ENCODE results near the gene JUNB. TPM values are rescaled to one million over a fixed set of nuclear protein-coding genes. Genes with fewer than 3 reads are reported as not detected.

JUNB gene
- polyA plus RNA-seq, 1 of the 3 experiments (the other 2 are of a cell fraction), result 224 TPM

DNA sequence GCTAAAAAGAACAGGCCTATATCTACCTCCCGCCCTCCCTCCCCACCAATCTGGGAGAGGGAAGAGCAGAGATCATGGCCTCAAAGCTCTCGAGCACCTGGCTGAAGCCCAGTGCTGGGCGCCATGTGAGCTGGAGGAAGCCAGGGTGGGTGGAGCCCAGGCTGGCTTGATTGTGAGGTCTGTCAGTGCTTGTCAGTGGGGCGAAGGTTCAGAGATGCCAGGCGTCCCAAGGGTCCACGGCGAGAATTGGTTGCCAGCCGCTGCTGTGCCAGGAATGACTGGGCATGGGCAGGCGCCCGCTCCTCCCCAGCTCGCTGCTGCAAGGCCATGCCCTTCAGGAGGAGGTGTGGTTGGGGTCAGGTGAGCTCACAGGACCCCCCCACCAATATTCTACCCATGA is 28.2 kb upstream of the JUNB start:
- CTCF ChIA-PET, result interaction anchor here (2.9 to 17.5 kb wide), 5 partner anchors 11 to 85 kb away, joined by 17 to 321 read pairs (median 55); partner anchors contain the start of genes BEST2, GET3, HOOK2 and JUNB
- H3K36me3 ChIP-seq (replicated peaks in 1 of 2; ENCODE audit: control insufficient read depth in 1 of 2, insufficient read depth in 2 of 2, low read length in 1 of 2), result peaks cover 4 to 11% of the 10 kb centered on the region in 2 experiments
- no peaks in the 10 kb centered on the region; a peak in 1 of 4 replicates for H3K4me1 ChIP-seq (ENCODE audit: control insufficient read depth in 1 of 2, insufficient read depth in 2 of 2, low read depth in 1 of 2, low read length in 1 of 2)
- no peak overlapping the region for H3K9ac ChIP-seq
- no peaks in the 10 kb centered on the region for H3K79me2 ChIP-seq (ENCODE audit: insufficient read depth)
- DNase-seq, result peak; percentile 11
- TF ChIP-seq FOXJ3 (CRISPR knock-in tag; IDR thresholded peaks at IDR 0.05) (no peak), FOXM1 (IDR thresholded peaks at IDR 0.05; ENCODE audit: low read depth) (no peak), EZH2phosphoT487 (IDR thresholded peaks at IDR 0.05; ENCODE audit: borderline replicate concordance, low read depth) (no peak), EP300 (IDR thresholded peaks at IDR 0.05; ENCODE audit: borderline replicate concordance in 1 of 2, low read depth in 1 of 2, low read length in 1 of 2) (no peak), POLR2AphosphoS5 (IDR thresholded peaks at IDR 0.05; ENCODE audit: low read depth, low read length) (no peak), YY1 (IDR thresholded peaks at IDR 0.05; ENCODE audit: low read depth) (no peak), GATA2 (CRISPR knock-in tag; IDR thresholded peaks at IDR 0.05) (no peak), ELF1 (IDR thresholded peaks at IDR 0.05) (no peak), RXRA (IDR thresholded peaks at IDR 0.05; ENCODE audit: borderline replicate concordance, low read depth) (no peak), MEF2A (IDR thresholded peaks at IDR 0.05; ENCODE audit: borderline replicate concordance, low read depth) (no peak), TAF1 (IDR thresholded peaks at IDR 0.05; ENCODE audit: borderline replicate concordance, low read depth, low read length) (no peak), CHD2 (IDR thresholded peaks at IDR 0.05; ENCODE audit: low read length, partially characterized antibody) (no peak), TCF12 (IDR thresholded peaks at IDR 0.05) (no peak), REST (IDR thresholded peaks at IDR 0.05; ENCODE audit: low read depth, low read length) (no peak)
- TF ChIP-seq, protein P1, sequence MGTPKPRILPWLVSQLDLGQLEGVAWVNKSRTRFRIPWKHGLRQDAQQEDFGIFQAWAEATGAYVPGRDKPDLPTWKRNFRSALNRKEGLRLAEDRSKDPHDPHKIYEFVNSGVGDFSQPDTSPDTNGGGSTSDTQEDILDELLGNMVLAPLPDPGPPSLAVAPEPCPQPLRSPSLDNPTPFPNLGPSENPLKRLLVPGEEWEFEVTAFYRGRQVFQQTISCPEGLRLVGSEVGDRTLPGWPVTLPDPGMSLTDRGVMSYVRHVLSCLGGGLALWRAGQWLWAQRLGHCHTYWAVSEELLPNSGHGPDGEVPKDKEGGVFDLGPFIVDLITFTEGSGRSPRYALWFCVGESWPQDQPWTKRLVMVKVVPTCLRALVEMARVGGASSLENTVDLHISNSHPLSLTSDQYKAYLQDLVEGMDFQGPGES (IDR thresholded peaks at IDR 0.05; ENCODE audit: low read depth, low read length), result no peak
- 97% methylated on average over 4 of the region's 11 CpGs for WGBS (ENCODE audit: low lambda C conversion rate)
- no peaks in the 10 kb centered on the region for H3K27me3 ChIP-seq (ENCODE audit: insufficient read depth)
- H2AFZ ChIP-seq (ENCODE audit: low read depth), result no peak overlapping the region
- POLR2A ChIA-PET, result no interaction called here
- no peak overlapping the region for H3K27ac ChIP-seq (ENCODE audit: low read depth in 2 of 2, low read length in 1 of 2)
- no peaks in the 10 kb centered on the region for H3K9me2 ChIP-seq
- no peaks in the 10 kb centered on the region for H4K20me1 ChIP-seq (ENCODE audit: insufficient read depth)
- H3K4me3 ChIP-seq (ENCODE audit: low read depth in 2 of 2, low read length in 1 of 2), result no peak overlapping the region
- H3K4me2 ChIP-seq, result no peak overlapping the region
- H3F3A ChIP-seq (replicated peaks; ENCODE audit: insufficient read depth), result peaks cover 11% of the 10 kb centered on the region
- no peaks in the 10 kb centered on the region for H3K9me3 ChIP-seq

Measured in SK-N-SH (cell line).